SK-N-DZ (cell line): ENCODE data around the gene EIF5A2.
A peak's percentile ranks its signal among the peaks of the same experiment; 100 is the strongest.
"Not testable (repeated sequence)": the region's sequence is repeated elsewhere in the genome, so short reads cannot be mapped to it uniquely, and the experiment has no call there.

Source experiments
- DNase-seq: peaks from one replicate; pipeline ENCODE4 v3.0.0-alpha.2; 2015; ENCODE audit warnings: low spot score

The EIF5A2 gene

GRCh38 chr3:170897199-170897598 is 11.2 kb downstream of the EIF5A2 start:
- DNase-seq = not testable (repeated sequence)

- DNase-seq = no peak
Measured at GRCh38 chr3:170896781-170897180, 11.7 kb downstream of the EIF5A2 start.

GRCh38 chr3:170896333-170896732 is 12.1 kb downstream of the EIF5A2 start:
- DNase-seq = not testable (repeated sequence)

GRCh38 chr3:170893895-170894294 is 14.5 kb downstream of the EIF5A2 start:
- DNase-seq = no peak

- no peak for DNase-seq
Measured at GRCh38 chr3:170889630-170890029, 18.8 kb downstream of the EIF5A2 start.

- no peak for DNase-seq
Measured at GRCh38 chr3:170889132-170889531, 19.3 kb downstream of the EIF5A2 start.

GRCh38 chr3:170884109-170884930 is 24.1 kb downstream of the EIF5A2 start:
- DNase-seq = not testable (repeated sequence)

GRCh38 chr3:170878688-170879087 is 29.7 kb downstream of the EIF5A2 start:
- DNase-seq = not testable (repeated sequence)

- not testable (repeated sequence) for DNase-seq
Measured at GRCh38 chr3:170877311-170877710, 31.1 kb downstream of the EIF5A2 start.

GRCh38 chr3:170876537-170876936 is 31.9 kb downstream of the EIF5A2 start:
- DNase-seq = no peak

- peak; percentile 97 for DNase-seq
Measured at GRCh38 chr3:170869645-170870593, 38.5 kb downstream of the EIF5A2 start, which contains the start of gene RPL22L1. Gene RPL22L1 (minus strand): TSS chr3:170870195. CDS start chr3:170870167, 28 bp downstream.

GRCh38 chr3:170869239-170869590 is 39.2 kb downstream of the EIF5A2 start:
- DNase-seq = no peak

GRCh38 chr3:170868577-170869238 is 39.7 kb downstream of the EIF5A2 start:
- DNase-seq = no peak

GRCh38 chr3:170867143-170867937 is 41.1 kb downstream of the EIF5A2 start:
- no peak for DNase-seq

GRCh38 chr3:170866499-170866898 is 41.9 kb downstream of the EIF5A2 start:
- no peak for DNase-seq

GRCh38 chr3:170865209-170866094 is 43.0 kb downstream of the EIF5A2 start:
- no peak for DNase-seq

- DNase-seq = no peak
Measured at GRCh38 chr3:170864525-170865208, 43.8 kb downstream of the EIF5A2 start.

- no peak for DNase-seq
Measured at GRCh38 chr3:170863816-170864215, 44.6 kb downstream of the EIF5A2 start.
